Hematopoietic multipotent progenitor cell treated with erythropoietin and hydrocortisone succinate and interleukin-3 and kit ligand, for 8 days (in vitro differentiated cells): ENCODE measurements around the gene IMMP2L.
"Not testable (repeated sequence)": the region's sequence is repeated elsewhere in the genome, so short reads cannot be mapped to it uniquely, and the experiment has no call there.

Source experiments
- DNase-seq: peaks from one replicate; pipeline ENCODE4 v3.0.0-alpha.2; 2015

Gene IMMP2L

GRCh38 chr7:110962826-110963225, 599.5 kb downstream of the IMMP2L start:
- DNase-seq, result no peak

- no peak for DNase-seq
These were observed 599.9 kb downstream of the IMMP2L start for GRCh38 chr7:110962374-110962773.

- no peak for DNase-seq
These were observed 601.5 kb downstream of the IMMP2L start for GRCh38 chr7:110960811-110961210.

- DNase-seq, result no peak
These were observed 614.0 kb downstream of the IMMP2L start for GRCh38 chr7:110948280-110948679.

GRCh38 chr7:110947408-110947807, 614.9 kb downstream of the IMMP2L start:
- DNase-seq, result no peak

- DNase-seq, result no peak
These were observed 617.2 kb downstream of the IMMP2L start for GRCh38 chr7:110944966-110945644.

GRCh38 chr7:110944448-110944847, 617.8 kb downstream of the IMMP2L start:
- DNase-seq, result no peak

- no peak for DNase-seq
These were observed 618.5 kb downstream of the IMMP2L start for GRCh38 chr7:110943701-110944345.

GRCh38 chr7:110941385-110941784, 620.9 kb downstream of the IMMP2L start:
- DNase-seq, result no peak

GRCh38 chr7:110940756-110941155, 621.5 kb downstream of the IMMP2L start:
- no peak for DNase-seq

GRCh38 chr7:110938165-110938564, 624.1 kb downstream of the IMMP2L start:
- DNase-seq, result no peak

- DNase-seq, result not testable (repeated sequence)
These were observed 625.6 kb downstream of the IMMP2L start for GRCh38 chr7:110936665-110937064.

GRCh38 chr7:110929480-110930249, 632.6 kb downstream of the IMMP2L start:
- DNase-seq, result no peak

- DNase-seq, result no peak
These were observed 639.4 kb downstream of the IMMP2L start for GRCh38 chr7:110922906-110923305.

GRCh38 chr7:110921595-110922151, 640.6 kb downstream of the IMMP2L start:
- DNase-seq, result no peak

- no peak for DNase-seq
These were observed 643.2 kb downstream of the IMMP2L start for GRCh38 chr7:110918949-110919548.

GRCh38 chr7:110914263-110914662, 648.0 kb downstream of the IMMP2L start:
- no peak for DNase-seq

- no peak for DNase-seq
These were observed 650.7 kb downstream of the IMMP2L start for GRCh38 chr7:110911632-110912031.

GRCh38 chr7:110909117-110909516, 653.2 kb downstream of the IMMP2L start:
- DNase-seq, result no peak

GRCh38 chr7:110905773-110906566, 656.3 kb downstream of the IMMP2L start:
- DNase-seq, result no peak

GRCh38 chr7:110898516-110898915, 663.8 kb downstream of the IMMP2L start:
- DNase-seq, result no peak

GRCh38 chr7:110897538-110897937, 664.8 kb downstream of the IMMP2L start:
- DNase-seq, result no peak
